H1 (cell line): ENCODE results near the gene GGT7. TPM values are rescaled to one million over a fixed set of nuclear protein-coding genes. Genes with fewer than 3 reads are reported as not detected.

Source experiments
- CTCF ChIA-PET: fragments of 300-600 bp; sonication (Branson Sonifier 250); formaldehyde crosslinking; loops from one replicate; lab custom pipeline; 2021; ENCODE audit not compliant: partially characterized antibody; lab: Charles Lee
- POLR2A ChIA-PET: fragments of 300-600 bp; sonication (Branson Sonifier 250); formaldehyde crosslinking; loops from one replicate; lab custom pipeline; 2021; ENCODE audit warnings: inconsistent platforms; ENCODE audit not compliant: partially characterized antibody; lab: Charles Lee
- DNase-seq, 2 experiments: peaks; one replicate each; pipeline versions ENCODE4 v3.0.0 to v3.0.0-alpha.2; 2010 to 2022; ENCODE audit warnings: low spot score in 2 of 2, low read depth in 1 of 2, mixed read lengths in 1 of 2
- FAIRE-seq: peaks from 2 replicates; lab custom pipeline; 2011; peaks lifted over from hg19 to GRCh38; lab: Jason Lieb, UNC
- H2AFZ ChIP-seq: 2 replicates; pipeline ENCODE4 v1.8.1; 2012; ENCODE audit warnings: low read length, inconsistent platforms
- H2AK5ac ChIP-seq: 2 replicates; pipeline ENCODE4 v1.6.1; 2013; ENCODE audit warnings: low read depth, low read length
- H2BK120ac ChIP-seq: replicated peaks from 2 replicates; pipeline ENCODE3; 2013; ENCODE audit warnings: low read depth, low read length, inconsistent platforms
- H2BK12ac ChIP-seq: 2 replicates; pipeline ENCODE4 v1.6.1; 2013; ENCODE audit warnings: low read depth, low read length
- H2BK15ac ChIP-seq: 2 replicates; pipeline ENCODE4 v1.6.1; 2013; ENCODE audit warnings: low read length
- H2BK20ac ChIP-seq: 2 replicates; pipeline ENCODE4 v1.6.1; 2013; ENCODE audit warnings: low read length
- H2BK5ac ChIP-seq: 2 replicates; pipeline ENCODE4 v1.6.1; 2013; ENCODE audit warnings: low read depth, low read length
- H3K14ac ChIP-seq: 2 replicates; pipeline ENCODE4 v1.6.1; 2013; ENCODE audit warnings: inconsistent platforms; ENCODE audit not compliant: insufficient read length
- H3K18ac ChIP-seq: 2 replicates; pipeline ENCODE4 v1.6.1; 2013; ENCODE audit warnings: low read length; ENCODE audit errors: extremely low read depth
- H3K23ac ChIP-seq: 2 replicates; pipeline ENCODE4 v1.6.1; 2013; ENCODE audit warnings: inconsistent platforms; ENCODE audit not compliant: insufficient read length
- H3K23me2 ChIP-seq: 2 replicates; pipeline ENCODE4 v1.6.1; 2013; ENCODE audit warnings: low read depth, low read length
- H3K27ac ChIP-seq: 2 replicates; pipeline ENCODE4 v1.6.1; 2011; ENCODE audit warnings: low read depth, low read length, inconsistent platforms
- H3K27me3 ChIP-seq, 4 experiments: replicated peaks in 1 of 4; 1 replicate in 1 of 4; 2 replicates in 3 of 4; pipeline versions ENCODE4 v1.6.1 to v1.8.1; 2011 to 2013; ENCODE audit warnings: low read length in 3 of 4, mild to moderate bottlenecking in 3 of 4, inconsistent platforms in 2 of 4, mixed read lengths in 2 of 4, moderate library complexity in 1 of 4; ENCODE audit not compliant: control insufficient read depth in 3 of 4, insufficient read depth in 3 of 4; ENCODE audit errors: extremely low read depth in 1 of 4
- H3K36me3 ChIP-seq, 4 experiments: 2 replicates each; pipeline versions ENCODE4 v1.6.1 to v1.8.1; 2011 to 2013; ENCODE audit warnings: mild to moderate bottlenecking in 4 of 4, low read length in 3 of 4, moderate library complexity in 2 of 4, control low read depth in 1 of 4, inconsistent platforms in 1 of 4; ENCODE audit not compliant: insufficient read depth in 4 of 4, control insufficient read depth in 2 of 4
- H3K4ac ChIP-seq: replicated peaks from 2 replicates; pipeline ENCODE3; 2013; ENCODE audit warnings: low read length, low read depth, mixed read lengths, inconsistent platforms; ENCODE audit not compliant: insufficient read length
- H3K4me1 ChIP-seq, 4 experiments: replicated peaks in 1 of 4; 1 replicate in 1 of 4; 2 replicates in 3 of 4; pipeline versions ENCODE4 v1.6.1 to v1.8.1; 2011 to 2013; ENCODE audit warnings: low read length in 3 of 4, inconsistent platforms in 2 of 4, mixed read lengths in 1 of 4; ENCODE audit not compliant: insufficient read depth in 4 of 4, control insufficient read depth in 3 of 4
- H3K4me2 ChIP-seq, 2 experiments: 2 replicates each; pipeline versions ENCODE4 v1.6.1 to v1.8.1; 2011 to 2013; ENCODE audit warnings: low read depth in 2 of 2, low read length in 2 of 2, control low read depth in 1 of 2, inconsistent platforms in 1 of 2, mild to moderate bottlenecking in 1 of 2; ENCODE audit not compliant: insufficient read depth in 1 of 2
- H3K4me3 ChIP-seq, 4 experiments: fragments of 200-600, 300-600 bp in 1 of 4; sonication (generic), shearing (Covaris generic), sonication (Bioruptor Twin) in 1 of 4; 2 replicates each; pipeline versions ENCODE4 v1.5.1 to v1.8.1; 2011 to 2016; ENCODE audit warnings: low read length in 4 of 4, low read depth in 3 of 4, control low read depth in 2 of 4, inconsistent platforms in 2 of 4, mild to moderate bottlenecking in 2 of 4, mixed read lengths in 1 of 4, moderate library complexity in 1 of 4; ENCODE audit not compliant: insufficient read depth in 2 of 4; ENCODE audit errors: extremely low read depth in 1 of 4
- H3K56ac ChIP-seq: replicated peaks from 2 replicates; pipeline ENCODE3; 2013; ENCODE audit warnings: low read depth, mild to moderate bottlenecking, mixed read lengths, low read length, inconsistent platforms; ENCODE audit not compliant: insufficient read length
- H3K79me1 ChIP-seq: 2 replicates; pipeline ENCODE4 v1.6.1; 2013; ENCODE audit warnings: low read depth, low read length, control low read depth
- H3K79me2 ChIP-seq, 2 experiments: 2 replicates each; pipeline versions ENCODE4 v1.6.1 to v1.8.1; 2012 to 2013; ENCODE audit warnings: low read length in 2 of 2, mild to moderate bottlenecking in 2 of 2, inconsistent platforms in 1 of 2; ENCODE audit not compliant: insufficient read depth in 2 of 2, control insufficient read depth in 1 of 2
- H3K9ac ChIP-seq, 4 experiments: replicated peaks in 1 of 4; 1 replicate in 1 of 4; 2 replicates in 3 of 4; pipeline versions ENCODE4 v1.6.1 to v1.8.1; 2011 to 2013; ENCODE audit warnings: low read depth in 3 of 4, low read length in 3 of 4, control low read depth in 2 of 4, mild to moderate bottlenecking in 2 of 4, moderate library complexity in 2 of 4, inconsistent platforms in 1 of 4; ENCODE audit errors: extremely low read depth in 1 of 4
- H3K9me3 ChIP-seq, 2 experiments: 2 replicates each; pipeline versions ENCODE4 v1.6.1 to v1.8.1; 2012 to 2013; ENCODE audit warnings: mild to moderate bottlenecking in 2 of 2, moderate library complexity in 2 of 2, control low read depth in 1 of 2, inconsistent platforms in 1 of 2, low read depth in 1 of 2, low read length in 1 of 2, mixed read lengths in 1 of 2; ENCODE audit not compliant: insufficient read depth in 2 of 2
- H4K20me1 ChIP-seq, 2 experiments: replicated peaks in 1 of 2; 2 replicates each; pipeline versions ENCODE3 to v1.8.1; 2011 to 2013; ENCODE audit warnings: inconsistent platforms in 2 of 2, low read length in 2 of 2, mild to moderate bottlenecking in 1 of 2; ENCODE audit not compliant: insufficient read depth in 2 of 2, control insufficient read depth in 1 of 2
- H4K5ac ChIP-seq: 2 replicates; pipeline ENCODE4 v1.6.1; 2013; ENCODE audit warnings: low read length, low read depth, mixed read lengths, inconsistent platforms; ENCODE audit not compliant: insufficient read length
- H4K8ac ChIP-seq: 2 replicates; pipeline ENCODE4 v1.8.0; 2013; ENCODE audit warnings: mild to moderate bottlenecking, moderate library complexity, low read length, inconsistent platforms; ENCODE audit not compliant: insufficient read depth; ENCODE audit errors: extremely low read depth
- H4K91ac ChIP-seq: replicated peaks from 2 replicates; pipeline ENCODE3; 2013; ENCODE audit warnings: low read length, mixed read lengths, inconsistent platforms; ENCODE audit not compliant: insufficient read length
- CBX5 ChIP-seq: fragments of 300-800, 300-1000 bp; sonication (generic); IDR thresholded peaks from 2 replicates; pipeline ENCODE4 v1.7.1; 2016; ENCODE audit warnings: antibody characterized with exemption, low read length, low read depth
- EZH2 ChIP-seq: fragments of 200-600 bp; sonication (generic); IDR thresholded peaks from 2 replicates; pipeline ENCODE4 v1.7.1; 2012; ENCODE audit warnings: low read depth, mild to moderate bottlenecking, moderate library complexity, low read length, inconsistent platforms; ENCODE audit not compliant: severe bottlenecking
- KDM1A ChIP-seq: fragments of 200-600, 300-600 bp; sonication (generic); IDR thresholded peaks from 2 replicates; pipeline ENCODE4 v1.7.1; 2016; ENCODE audit warnings: mild to moderate bottlenecking, low read length, borderline replicate concordance
- POLR2A ChIP-seq, 2 experiments: IDR thresholded peaks; 1 replicate in 1 of 2; 2 replicates in 1 of 2; pipeline ENCODE4 v1.6.1; 2011; ENCODE audit warnings: low read depth in 2 of 2, low read length in 2 of 2, mild to moderate bottlenecking in 2 of 2; ENCODE audit errors: control extremely low read depth in 1 of 2
- TBP ChIP-seq: IDR thresholded peaks from 2 replicates; pipeline ENCODE4 v1.6.1; 2011; ENCODE audit warnings: low read depth, low read length, improper control_type of control experiment
- WGBS, 2 experiments: shearing (Covaris generic) in 1 of 2; methylation state at CpG; one replicate each; pipeline versions ENCODE4 v1.1.6 to v1.1.7; 2013 to 2015; ENCODE audit warnings: low lambda C conversion rate in 2 of 2, mixed read lengths in 2 of 2, inconsistent platforms in 1 of 2, low coverage in 1 of 2, missing lambda C conversion rate in 1 of 2; ENCODE audit not compliant: insufficient replicate concordance in 2 of 2, insufficient coverage in 1 of 2, insufficient read length in 1 of 2; ENCODE audit errors: extremely low coverage in 1 of 2, missing lambda C conversion rate in 1 of 2; 5-methylcytosine and 5-hydroxymethylcytosine counted together
- polyA plus RNA-seq, 7 experiments: library from polyadenylated mRNA; depleted of rRNA in 3 of 7; stranded (reverse) in 5 of 7; unstranded in 2 of 7; fragments of >200 nt in 5 of 7; fragments of 200-250 nt in 2 of 7; gene quantifications; 1 replicate in 5 of 7; 2 replicates in 1 of 7; 4 replicates in 1 of 7; pipeline versions ENCODE4 v1.2.1 to v1.2.3, GENCODE V29; 2011 to 2013; ENCODE audit warnings: missing spikeins in 2 of 7, mixed read lengths in 2 of 7
- total RNA-seq: library from RNA; stranded (reverse); fragmentation: NEBNext Ultra II Directional; extraction: Animal tissue kit (Norgen Biotek cat#: 25700); gene quantifications from 2 replicates; pipeline ENCODE4 v1.2.1, GENCODE V29; 2021
- TF ChIP-seq, protein P1 (sequence below): IDR thresholded peaks from 2 replicates; pipeline ENCODE4 v1.6.1; 2012; ENCODE audit warnings: inconsistent platforms

GGT7 gene
- total and polyA plus RNA-seq, 2 of the 8 experiments (the other 6 are each of a cell fraction or from before 2014, with no cell fraction given) = 20.2 to 25.5 TPM

DNA sequence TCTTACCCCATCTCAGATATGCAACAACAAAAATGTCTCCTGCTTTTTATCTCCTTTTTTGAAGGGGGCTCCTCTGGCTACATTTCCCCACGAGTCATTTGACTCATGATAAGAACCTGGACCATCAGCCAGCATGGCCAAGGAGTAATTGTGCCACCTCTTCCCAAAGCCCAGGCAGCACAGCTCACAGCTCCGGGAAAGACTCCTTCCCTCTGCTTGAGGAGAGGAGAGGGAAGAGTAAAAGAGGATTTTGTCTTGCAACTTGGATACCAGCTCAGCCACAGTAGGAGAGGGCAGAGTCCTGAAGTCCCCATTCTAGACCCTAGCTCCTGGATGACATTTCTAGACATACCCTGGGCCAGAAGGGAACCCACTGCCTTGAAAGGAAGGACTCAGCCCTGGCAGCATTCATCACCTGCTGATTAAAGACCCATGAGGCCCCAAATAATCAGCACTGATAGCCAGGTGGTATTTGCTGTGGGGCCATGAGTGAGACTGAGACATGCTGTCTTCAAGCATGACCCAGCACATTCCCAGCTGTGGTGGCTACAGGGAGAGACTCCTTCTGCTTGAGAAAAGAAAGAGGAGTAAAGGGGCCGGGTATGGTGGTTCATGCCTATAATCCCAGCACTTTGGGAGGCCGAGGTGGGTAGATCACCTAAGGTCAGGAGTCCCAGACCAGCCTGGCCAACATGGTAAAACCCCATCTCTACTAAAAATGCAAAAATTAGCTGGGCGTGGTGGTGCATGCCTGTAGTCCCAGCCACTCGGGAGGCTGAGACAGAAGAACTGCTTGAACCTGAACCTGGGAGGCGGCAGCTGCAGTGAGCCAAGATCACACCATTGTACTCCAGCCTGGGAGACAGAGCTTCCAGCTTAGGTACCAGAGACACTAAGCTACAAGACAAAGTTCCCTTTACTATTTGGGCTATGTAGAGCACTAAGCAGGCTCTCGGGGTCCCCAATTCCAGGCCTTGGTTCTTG, 75.4 kb downstream of the GGT7 start:
- DNase-seq = no peak
- H3K23ac ChIP-seq = no peak overlapping the region
- no peak overlapping the region for H3K9ac ChIP-seq
- no peaks in the 10 kb centered on the region for H3K23me2 ChIP-seq
- no peak overlapping the region for H3K56ac ChIP-seq
- no peak overlapping the region for H3K18ac ChIP-seq
- no peak overlapping the region for H4K91ac ChIP-seq
- H2BK20ac ChIP-seq = no peak overlapping the region
- H4K8ac ChIP-seq = no peak overlapping the region
- no peak overlapping the region for H3K27ac ChIP-seq
- H2BK5ac ChIP-seq = no peak overlapping the region
- no peak overlapping the region for H3K4ac ChIP-seq
- POLR2A ChIA-PET = no interaction called here
- H3K4me2 ChIP-seq = no peak overlapping the region
- 83% methylated on average over 8 of the region's 8 CpGs; no CpG with 5 or more reads in 1 of the 2 experiments for whole genome bisulfite sequencing, 2 experiments
- H2BK15ac ChIP-seq = no peak overlapping the region
- H3K4me3 ChIP-seq = no peak overlapping the region
- FAIRE-seq = no peak
- H4K20me1 ChIP-seq = peaks cover 0 to 3% of the 10 kb centered on the region in 2 experiments
- no peak overlapping the region for H2AFZ ChIP-seq
- H3K9me3 ChIP-seq = no peaks in the 10 kb centered on the region
- no peaks in the 10 kb centered on the region; a peak in 1 of 7 replicates for H3K4me1 ChIP-seq
- H3K79me2 ChIP-seq = peaks cover 0 to 2% of the 10 kb centered on the region in 2 experiments; a peak in 1 of 4 replicates
- no peaks in the 10 kb centered on the region for H3K36me3 ChIP-seq
- H3K14ac ChIP-seq = no peak overlapping the region
- H3K27me3 ChIP-seq = no peaks in the 10 kb centered on the region
- no peak overlapping the region for H4K5ac ChIP-seq
- no peak overlapping the region for H2BK120ac ChIP-seq
- TF ChIP-seq, protein P1, sequence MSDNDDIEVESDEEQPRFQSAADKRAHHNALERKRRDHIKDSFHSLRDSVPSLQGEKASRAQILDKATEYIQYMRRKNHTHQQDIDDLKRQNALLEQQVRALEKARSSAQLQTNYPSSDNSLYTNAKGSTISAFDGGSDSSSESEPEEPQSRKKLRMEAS = no peak
- TF ChIP-seq CBX5 (no peak), KDM1A (no peak), TBP (no peak), POLR2A (IDR thresholded peaks at IDR 0.05; ENCODE audit: control extremely low read depth in 1 of 2, low read depth in 2 of 2, low read length in 2 of 2) (no peak), EZH2 (no peak)
- TF ChIP-seq, all 59 proteins: peak for 0
- Histone ChIP-seq H2AK5ac (no peak overlapping the region), H3K79me1 (peaks cover 6% of the 10 kb centered on the region; the same call in 1 of the 2 replicates), H2BK12ac (no peak overlapping the region)
- CTCF ChIA-PET = interaction anchor here (0.5 to 1.5 kb wide), 5 partner anchors 10 to 78 kb away, joined by 3 to 4 read pairs (median 3); no protein-coding TSS in a partner anchor
